Measurements from ENCODE around the gene ZNF665.
A peak's percentile ranks its signal among the peaks of the same experiment; 100 is the strongest.
"Not testable (repeated sequence)": the region's sequence is repeated elsewhere in the genome, so short reads cannot be mapped to it uniquely, and the experiment has no call there.

The ZNF665 gene

DNA sequence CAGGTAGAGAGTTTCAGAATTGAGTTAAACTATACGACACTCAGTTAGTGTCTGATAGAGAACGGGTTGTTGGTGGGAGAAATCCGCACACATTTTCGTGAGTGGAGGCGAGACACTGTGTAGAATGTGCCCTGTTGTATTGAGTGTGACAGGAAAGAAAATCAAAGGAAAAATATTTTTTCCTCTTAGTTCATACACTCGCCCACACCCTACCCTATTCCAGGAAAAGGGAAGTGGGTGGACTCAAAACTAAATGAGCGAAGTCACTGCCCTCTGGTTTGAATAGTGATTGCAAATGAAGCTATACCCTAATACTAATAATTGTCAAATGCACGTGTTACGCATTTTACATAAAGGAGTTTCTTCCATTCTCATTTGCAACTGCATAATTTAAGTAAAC lies 36.3 kb downstream of the ZNF665 start:
- no peak for DNase-seq

DNA sequence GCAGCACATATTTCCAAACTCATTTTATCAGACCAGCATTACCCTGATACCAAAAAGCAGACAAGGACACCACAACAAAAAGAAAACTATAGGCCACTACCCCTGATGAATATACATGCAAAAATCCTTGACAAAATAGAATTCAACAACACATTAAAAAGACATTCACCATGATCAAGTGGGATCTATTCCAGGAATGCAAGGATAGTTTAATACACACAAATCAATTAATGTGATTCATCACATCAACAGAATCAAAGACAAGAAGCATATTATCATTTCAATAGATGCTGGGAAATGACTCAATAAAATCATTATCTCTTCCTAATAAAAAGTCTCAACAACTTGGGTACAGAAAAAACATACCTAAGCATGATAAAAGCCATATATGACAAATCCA lies 45.5 kb downstream of the ZNF665 start:
- no peak for DNase-seq

DNA sequence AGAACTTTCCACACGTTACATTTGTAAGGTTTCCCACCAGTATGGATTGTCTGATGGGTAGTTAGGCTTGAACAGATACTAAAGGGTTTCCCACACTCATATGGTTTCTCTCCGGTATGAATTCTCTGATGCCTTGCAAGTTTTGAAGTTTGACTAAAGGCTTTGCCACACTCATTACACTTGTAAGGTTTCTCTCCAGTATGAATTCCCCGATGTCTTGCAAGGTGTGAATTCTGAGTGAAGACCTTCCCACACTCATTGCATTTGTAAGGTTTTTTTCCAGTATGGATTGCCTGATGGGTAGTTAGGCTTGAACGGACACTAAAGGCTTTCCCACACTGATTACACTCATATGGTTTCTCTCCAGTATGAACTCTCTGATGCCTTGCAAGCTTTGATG lies 52.8 kb downstream of the ZNF665 start:
- DNase-seq = no peak

- DNase-seq = no peak
Observed at GRCh38 chr19:53136432-53136831, 56.7 kb downstream of the ZNF665 start.

DNA sequence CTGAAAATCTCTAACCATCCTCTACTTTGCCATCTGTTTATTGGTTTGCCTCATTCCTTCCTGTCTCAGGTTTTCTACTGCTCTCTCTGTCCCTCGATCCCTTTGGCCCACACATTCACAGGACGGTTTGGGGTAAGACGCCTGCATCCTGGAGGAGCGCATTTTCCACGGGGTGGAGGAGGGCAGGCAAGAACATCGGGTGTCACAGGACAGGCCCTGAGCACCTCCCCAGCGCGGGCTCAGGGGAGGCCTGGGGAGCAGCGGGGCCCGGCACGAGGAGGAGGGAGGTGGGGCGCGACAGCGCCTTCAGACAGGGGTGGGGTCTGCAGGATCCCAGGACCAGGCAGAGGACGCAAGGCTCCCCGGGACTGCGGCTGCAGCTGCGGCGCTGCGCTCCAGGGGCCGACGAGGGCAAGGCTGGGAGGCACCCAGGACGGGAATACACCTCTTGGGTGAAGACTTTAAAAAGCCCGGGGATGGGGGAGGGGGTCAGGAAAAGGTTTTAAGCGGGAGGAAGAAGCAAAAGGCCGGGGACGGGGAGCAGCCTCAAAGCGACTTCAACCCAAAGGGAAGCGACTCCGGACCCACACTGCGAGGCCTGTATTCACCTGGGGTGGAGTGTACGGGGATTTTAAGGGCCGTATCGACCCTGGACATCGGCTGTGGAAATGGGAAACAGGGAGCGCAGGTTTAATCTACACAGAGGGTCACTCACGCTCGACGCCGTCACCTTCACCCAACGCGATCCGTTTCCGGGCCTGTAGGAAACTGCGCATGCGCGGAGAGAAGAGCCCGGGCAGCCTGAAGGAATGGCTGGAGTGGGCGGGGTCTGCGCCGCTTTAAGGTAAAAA lies 60.8 kb downstream of the ZNF665 start, which contains the start of gene ZNF415:
Gene ZNF415 (minus strand): TSS at position 770 of the 851 bp plus-strand sequence. CDS start 10,234 bp downstream, outside the sequence.
- peak; percentile 65 for DNase-seq

GRCh38 chr19:53131727-53132126 lies 61.4 kb downstream of the ZNF665 start:
- no peak for DNase-seq

- DNase-seq = no peak
Observed at GRCh38 chr19:53131085-53131590, 62.0 kb downstream of the ZNF665 start.

- no peak for DNase-seq
Observed at GRCh38 chr19:53130506-53130905, 62.7 kb downstream of the ZNF665 start.

DNA sequence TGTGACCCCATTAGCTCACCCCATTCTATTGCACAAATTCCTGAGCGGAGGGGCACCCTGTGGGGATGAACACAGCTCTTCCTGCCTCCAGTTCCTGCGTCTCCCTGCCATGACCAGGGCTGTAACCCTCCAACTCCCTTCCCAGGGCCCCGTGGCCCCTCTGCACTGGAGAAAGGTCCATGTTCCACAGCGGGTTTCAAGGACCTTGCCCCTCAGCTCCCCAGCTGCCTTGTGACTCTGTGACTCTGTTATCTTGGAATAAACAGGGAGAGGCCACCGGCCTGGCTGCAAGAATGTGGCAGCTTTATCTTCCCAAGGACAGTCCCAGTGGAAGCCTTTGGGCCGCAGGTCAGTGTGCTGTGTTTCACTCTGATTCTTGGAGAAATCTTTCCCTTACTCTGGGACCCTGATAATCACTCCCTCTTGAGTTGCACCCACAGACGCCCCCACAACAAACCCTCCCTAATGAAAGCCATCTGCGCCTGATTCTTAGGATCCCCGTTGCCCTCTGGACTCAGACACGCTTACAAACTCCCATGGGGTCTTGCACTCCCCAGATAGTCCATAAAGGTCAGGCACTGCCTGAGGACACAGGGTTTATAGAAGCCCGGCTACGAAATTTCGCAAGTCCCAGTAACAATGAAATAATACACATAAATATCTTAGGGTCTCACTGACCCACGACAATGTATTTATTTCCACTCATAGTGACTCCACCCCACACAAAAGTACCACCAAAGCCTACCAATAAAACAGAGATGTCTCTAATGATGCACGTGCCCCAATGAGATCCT lies 66.2 kb downstream of the ZNF665 start:
- not testable (repeated sequence) for DNase-seq

DNA sequence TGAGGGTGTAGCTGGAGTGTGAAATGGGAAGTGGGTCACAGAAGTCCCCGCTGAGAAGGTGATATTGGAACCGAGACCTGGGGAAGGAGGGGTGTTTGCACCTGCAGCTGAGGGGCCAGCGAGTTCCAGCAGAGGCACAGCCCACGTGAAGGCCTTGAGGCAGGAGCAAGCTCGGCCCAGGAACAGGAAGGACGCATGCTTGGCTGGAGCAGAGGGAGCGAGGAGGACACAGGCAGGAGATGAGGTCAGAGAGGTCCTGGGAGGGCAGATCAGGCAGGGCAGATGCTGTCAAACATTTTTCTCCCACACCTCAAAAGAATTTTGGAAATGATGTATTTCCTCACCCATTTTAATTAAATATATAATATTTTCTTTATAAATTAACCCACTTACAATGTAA lies 69.8 kb downstream of the ZNF665 start:
- DNase-seq = no peak

Measured in CD4-positive, alpha-beta T cell treated with Interleukin-12 subunit alpha and Interleukin-12 subunit beta, for 1 hour (primary cell).